HG02970 (cell line): ENCODE measurements around the gene SYNPO2L.
"Not testable (repeated sequence)": the region's sequence is repeated elsewhere in the genome, so short reads cannot be mapped to it uniquely, and the experiment has no call there.

Source experiments
- ATAC-seq: cut with Tn5 transposase; IDR thresholded peaks from one replicate; pipeline ENCODE4 v1.9.1; 2021; ENCODE audit warnings: mild to moderate bottlenecking, moderate library complexity, moderate number of reproducible peaks; ENCODE audit not compliant: unreplicated experiment, low FRiP score

The SYNPO2L gene

DNA sequence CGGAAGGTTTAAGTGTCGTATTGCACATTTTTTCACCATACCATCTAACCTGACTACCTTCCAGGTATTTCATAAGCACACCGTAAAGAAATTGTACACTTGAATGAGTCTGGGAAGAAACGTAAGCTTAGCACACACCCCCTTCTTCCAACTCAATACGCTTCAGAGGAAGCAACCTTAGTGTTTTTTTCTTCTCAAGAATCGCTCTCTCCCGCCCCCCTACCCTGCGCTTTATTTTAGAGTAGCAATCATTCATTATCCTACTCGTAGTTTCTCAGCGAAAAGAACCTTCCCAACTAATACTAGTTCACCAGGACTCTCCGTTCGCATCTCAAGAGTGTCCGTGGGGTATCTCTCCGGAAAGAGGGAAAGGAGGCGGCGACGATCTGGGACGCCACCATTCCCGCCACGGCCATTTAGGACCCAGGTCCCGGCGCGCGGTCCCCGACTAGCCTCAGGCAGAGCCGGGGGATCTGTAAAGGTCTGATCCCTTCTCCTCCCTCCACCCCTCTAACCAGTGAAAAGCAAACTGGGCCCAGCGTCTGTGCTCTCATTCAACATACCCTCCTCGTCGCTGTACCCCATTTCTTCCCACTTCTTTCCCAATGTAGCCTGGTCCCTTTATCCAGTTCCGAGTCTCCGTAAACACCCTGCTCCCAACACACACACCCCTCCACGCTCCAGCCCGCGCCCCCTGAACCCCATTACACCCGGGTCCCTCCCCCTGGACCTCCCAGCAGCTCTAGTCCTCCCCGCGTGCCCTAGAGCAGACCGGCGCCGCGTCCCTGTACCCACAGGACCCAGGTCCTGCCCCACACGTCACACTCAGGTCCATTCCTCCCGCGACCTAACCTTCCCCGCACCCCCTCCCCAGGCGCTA lies 30.6 kb downstream of the SYNPO2L start:
- peak; percentile 27 for ATAC-seq

DNA sequence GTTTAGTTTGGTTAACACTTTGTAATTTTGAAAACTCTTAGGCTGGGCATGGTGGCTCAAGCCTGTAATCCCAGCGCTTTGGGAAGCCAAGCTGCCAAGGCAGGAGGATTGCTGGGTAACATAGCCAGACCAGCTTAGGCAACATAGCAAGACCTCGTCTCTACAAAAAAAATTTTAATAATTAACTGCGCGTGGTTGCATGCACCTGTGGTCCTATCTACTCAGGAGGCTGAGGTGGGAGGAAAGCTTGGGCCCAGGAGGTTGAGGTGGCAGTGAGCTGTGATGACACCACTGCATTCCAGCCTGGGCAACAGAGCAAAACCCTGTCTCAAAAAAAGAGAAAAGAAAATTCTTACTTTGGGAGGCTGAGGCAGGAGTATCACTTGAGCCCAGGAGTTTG lies 32.8 kb downstream of the SYNPO2L start:
- ATAC-seq = no peak

DNA sequence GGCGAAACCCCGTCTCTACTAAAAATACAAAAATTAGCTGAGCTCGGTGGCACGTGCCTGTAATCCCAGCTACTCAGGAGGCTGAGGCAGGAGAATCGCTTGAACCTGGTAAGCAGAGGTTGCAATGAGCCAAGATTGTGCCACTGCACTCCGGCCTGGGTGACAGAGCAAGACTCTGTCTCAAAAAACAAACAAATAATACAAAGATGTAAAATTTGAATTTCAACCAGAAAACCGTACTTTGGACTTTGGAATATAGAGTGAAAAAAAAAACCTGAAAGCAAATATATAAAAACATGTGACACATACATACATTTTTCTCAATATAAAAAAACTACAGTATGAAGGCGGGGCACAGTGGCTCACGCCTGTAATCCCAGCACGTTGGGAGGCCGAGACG lies 34.9 kb downstream of the SYNPO2L start:
- ATAC-seq = not testable (repeated sequence)

DNA sequence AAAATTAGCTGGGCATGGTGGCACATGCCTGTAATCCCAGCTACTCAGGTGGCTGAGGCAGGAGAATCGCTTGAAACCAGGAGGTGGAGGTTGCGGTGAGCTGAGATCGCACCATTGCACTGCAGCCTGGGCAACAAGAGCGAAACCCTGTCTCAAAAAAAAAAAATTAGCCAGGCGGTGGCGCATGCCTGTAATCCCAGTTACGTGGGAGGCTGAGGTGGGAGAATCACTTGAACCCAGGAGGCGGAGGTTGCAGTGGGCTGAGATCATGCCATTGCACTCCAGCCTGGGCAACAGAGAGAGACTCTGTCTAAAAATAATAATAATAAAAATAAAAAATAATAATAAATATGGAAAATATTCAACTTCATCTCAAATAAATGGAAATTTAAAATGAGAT lies 38.7 kb downstream of the SYNPO2L start:
- ATAC-seq = not testable (repeated sequence)

DNA sequence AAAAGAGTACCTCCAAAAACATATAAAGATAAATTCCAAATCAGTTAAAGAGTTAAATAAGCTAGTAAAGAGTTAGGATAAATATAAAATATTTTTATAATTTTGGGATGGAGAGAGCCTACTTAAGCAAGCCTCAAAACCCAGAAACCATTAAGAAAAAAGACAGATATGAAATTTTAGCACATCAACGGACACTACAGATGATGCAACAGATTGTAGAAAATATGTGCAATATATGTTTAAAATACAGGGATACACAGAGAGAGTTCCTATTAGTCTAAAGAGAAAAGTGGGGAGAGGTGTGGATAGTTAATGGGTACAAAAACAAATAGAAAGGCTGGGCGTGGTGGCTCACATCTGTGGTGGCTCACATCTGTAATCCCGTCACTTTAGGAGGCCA lies 41.1 kb downstream of the SYNPO2L start:
- ATAC-seq = no peak

DNA sequence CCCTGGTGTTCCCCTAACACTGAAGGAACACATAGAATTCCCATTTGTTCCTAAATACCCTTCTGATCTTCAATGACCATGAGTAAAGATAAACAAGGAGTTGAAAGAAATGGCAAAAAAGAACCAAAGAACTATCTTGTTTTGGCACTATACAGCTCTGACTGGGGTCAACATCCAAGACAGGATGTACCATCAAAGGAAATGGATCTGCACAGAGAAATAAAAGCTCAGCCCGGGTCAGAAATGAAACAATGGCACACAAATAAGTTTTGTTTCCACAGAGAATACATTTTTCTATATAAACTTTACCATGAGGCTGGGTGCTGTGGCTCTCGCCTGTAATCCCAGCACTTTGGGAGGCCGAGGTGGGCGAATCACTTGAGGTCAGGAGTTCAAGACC lies 46.7 kb downstream of the SYNPO2L start:
- no peak for ATAC-seq

DNA sequence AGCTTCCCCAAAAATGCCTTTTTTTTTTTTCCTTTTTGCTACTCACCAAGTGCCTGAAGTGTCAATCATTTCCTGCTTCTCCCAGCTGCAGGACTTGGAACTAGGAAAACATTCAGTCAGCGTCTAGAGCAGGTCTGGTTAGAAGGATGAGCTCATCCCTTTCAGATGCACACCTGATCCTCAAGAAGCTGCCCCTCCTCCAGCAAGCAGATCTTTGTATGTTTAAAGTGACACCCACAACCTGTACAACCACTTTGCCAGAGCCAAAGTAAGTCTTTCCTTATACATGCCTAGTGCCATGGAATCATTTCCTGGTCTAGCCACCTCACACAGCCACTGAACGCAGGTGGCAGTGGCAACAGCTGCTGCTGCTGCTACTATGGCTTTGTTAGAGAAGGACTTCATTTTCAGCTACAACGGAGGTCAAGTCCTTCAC lies 54.3 kb downstream of the SYNPO2L start:
- ATAC-seq = no peak

DNA sequence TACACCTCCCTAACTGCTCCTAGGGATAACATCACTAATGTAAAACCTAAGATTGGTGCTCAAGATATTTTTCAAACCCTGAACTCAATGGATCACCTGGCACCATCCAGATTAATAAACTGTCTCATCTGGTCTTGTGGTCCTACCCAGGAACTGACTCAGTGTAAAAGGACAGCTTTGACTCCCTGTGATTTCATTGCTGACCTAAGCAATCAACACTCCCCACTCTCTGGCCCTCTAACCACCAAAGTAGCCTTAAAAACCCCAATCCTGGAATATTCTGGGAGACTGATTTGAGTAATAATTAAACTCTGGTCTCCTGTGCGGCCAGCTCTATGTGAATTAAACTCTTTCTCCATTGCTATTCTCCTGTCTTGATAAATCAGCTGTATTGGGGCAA lies 58.5 kb downstream of the SYNPO2L start:
- no peak for ATAC-seq
